HG03135 (cell line): ENCODE measurements around the gene NSUN5.
"Not testable (repeated sequence)": the region's sequence is repeated elsewhere in the genome, so short reads cannot be mapped to it uniquely, and the experiment has no call there.

Experiments
- ATAC-seq: cut with Tn5 transposase; IDR thresholded peaks from one replicate; pipeline ENCODE4 v1.9.1; 2021; ENCODE audit warnings: mild to moderate bottlenecking, moderate library complexity; ENCODE audit not compliant: unreplicated experiment

The NSUN5 gene

DNA sequence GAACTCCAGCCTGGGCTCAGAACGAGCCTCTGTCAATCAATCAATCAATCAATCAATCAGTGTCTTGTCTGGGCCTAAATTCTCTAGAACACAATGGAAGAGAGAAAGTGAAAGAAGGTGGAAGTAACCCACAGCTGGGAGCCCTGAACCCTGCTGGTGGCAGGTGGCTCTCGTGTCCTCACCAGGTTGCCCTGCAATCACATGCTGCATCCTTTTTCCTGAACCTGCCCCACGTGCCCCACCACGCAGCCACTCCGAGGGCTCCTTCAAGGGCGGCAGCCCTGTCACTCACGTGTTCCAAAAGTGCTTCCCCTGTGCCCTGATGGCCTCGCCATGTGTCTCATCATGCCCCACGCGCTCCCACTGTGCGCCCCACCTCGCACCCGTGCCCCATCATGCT is 18.8 kb upstream of the NSUN5 start:
- ATAC-seq = not testable (repeated sequence)

DNA sequence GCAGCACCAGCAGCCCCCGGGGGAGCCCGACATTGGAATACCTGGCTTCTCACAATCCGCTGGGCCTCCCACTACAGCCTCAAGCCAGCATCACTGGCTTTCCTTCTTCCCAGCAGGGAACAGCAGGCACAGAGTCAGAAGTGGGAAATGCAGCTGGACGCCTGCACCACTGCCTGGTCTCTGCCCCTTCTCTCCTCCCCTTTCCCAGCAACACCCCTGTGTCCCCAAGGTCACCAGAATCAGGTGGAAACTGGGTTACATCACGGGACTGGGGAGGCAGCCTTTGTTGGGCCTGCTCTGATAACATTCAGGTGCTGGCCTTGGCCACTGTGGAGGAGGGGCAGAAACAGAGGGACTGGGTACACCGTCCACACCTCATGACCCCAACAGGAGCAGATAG is 16.8 kb upstream of the NSUN5 start:
- not testable (repeated sequence) for ATAC-seq

DNA sequence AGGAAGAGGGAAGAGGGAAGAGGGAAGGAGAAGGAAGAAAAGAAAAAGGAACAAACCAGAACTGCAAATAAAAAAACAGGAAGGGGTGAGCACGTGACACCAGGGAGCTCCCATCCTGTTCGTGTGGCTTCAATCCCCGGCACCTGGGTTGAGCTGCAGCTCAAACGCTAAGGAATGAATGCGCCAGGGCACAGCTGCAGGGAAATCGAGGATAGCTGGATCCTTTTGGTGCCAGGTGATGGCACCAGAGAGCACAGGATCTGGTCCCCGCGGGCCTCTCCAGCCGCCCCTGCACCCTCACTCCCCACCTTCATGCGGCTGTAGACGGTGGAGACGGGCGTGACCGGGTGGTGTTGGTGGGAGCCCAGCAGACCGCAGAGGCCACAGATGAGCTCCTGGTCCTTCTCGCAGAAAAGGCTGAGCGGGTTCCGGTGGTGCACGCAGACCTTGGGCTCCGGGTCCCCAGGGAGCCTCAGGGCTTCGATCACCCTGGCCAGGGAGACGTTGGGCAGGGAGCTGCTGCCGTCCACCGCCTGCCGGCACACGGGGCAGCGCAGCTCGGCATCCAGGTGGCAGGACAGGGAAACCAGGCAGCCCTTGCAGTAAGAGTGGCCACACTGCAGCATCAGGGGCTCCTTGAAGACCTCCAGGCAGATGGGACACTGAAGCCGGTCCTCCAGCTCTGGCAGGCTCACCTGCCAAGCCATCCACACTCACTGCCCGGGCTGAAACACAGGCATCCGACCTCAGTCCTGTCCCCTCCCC is 15.6 kb upstream of the NSUN5 start:
- ATAC-seq = peak; percentile 78

DNA sequence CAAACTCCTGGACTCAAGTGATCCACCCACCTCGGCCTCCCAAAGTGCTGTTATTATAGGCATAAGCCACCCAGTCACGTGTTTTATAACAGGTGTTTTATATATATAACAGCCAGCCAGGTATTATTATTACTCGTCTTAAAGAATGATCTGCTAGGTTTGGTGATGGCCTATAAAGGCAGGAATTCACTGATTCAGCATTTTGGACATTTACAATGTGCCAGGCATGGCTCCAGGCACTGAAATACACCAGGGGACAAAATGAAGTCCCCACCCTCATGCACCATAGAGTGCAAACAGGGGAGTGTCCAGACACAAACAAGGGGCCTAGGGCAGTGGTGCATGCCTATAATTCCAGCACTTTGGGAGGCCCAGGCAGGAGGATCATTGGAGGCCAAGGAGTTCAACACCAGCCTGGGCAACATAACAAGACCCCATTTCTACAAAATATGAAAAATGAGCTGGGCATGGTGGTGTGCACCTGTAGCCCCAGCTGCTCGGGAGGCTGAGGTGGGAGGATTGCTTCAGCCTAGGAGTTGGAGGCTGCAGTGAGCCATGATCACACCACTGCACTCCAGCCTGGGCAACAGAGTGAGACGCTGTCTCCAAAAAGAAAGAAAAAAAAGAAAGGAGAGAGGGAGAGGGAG is 14.9 kb upstream of the NSUN5 start:
- ATAC-seq = not testable (repeated sequence)

DNA sequence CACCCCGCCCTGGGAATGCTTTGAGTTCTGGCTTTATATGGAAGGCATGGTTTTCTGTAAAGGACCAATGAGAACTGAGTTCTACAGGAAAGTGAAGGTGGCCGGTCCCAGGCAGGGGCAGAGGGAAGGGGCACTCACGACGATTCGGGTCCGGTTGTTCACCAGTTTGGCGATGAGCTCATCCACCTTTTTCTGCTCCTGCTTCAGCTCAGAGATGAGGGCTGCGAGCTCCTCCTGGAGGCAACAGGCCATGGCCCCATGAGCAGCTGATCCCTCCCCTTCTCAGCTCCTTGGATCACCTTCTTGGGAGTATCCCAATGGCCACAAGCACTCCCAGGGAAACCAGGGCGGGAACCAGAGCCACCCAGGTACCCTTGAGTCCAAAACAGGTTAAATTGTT is 11.4 kb upstream of the NSUN5 start:
- ATAC-seq = not testable (repeated sequence)

DNA sequence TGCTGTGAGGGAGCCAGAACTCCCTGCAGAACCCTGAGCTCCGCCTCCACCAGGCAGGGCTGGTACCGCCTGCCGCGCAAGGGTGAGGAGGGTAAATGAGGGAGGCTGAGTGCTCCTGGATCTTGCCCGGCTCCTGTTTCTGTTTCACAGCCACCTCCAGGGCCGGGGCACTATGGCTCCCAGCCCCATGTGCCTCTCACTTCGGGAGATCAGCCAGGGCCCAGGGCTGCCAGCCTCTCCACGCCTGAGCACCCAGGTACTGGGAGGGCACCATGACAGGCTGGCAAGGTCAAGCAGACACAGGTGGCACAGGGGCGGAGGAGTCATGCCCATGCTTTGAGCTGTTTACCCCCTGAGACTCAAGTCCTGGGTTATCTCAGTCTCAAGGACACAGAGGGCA is 10.9 kb upstream of the NSUN5 start:
- ATAC-seq = not testable (repeated sequence)

GRCh38 chr7:73318656-73319204 is 10.1 kb upstream of the NSUN5 start:
- not testable (repeated sequence) for ATAC-seq

DNA sequence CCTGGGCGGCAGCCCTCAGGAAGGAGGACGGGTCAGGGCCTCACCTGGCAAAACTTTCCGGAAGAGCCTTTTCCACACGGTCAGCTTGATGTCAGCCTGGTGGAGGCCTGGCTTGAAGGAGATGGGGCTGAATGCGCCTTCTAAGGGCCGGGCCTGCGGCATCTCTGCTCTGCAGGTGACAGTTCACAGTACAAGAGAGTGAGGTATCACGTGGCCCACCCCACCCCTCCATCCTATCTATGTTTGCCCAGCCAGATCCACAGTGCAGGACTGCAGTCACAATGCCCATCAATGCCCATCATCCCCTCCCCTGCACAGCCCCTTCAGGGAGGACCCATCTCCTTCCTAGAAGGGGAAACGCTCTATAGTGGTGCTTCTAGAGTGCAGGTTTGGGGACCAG is 7.9 kb upstream of the NSUN5 start:
- no peak for ATAC-seq

GRCh38 chr7:73314271-73314670 is 5.6 kb upstream of the NSUN5 start:
- ATAC-seq = no peak

DNA sequence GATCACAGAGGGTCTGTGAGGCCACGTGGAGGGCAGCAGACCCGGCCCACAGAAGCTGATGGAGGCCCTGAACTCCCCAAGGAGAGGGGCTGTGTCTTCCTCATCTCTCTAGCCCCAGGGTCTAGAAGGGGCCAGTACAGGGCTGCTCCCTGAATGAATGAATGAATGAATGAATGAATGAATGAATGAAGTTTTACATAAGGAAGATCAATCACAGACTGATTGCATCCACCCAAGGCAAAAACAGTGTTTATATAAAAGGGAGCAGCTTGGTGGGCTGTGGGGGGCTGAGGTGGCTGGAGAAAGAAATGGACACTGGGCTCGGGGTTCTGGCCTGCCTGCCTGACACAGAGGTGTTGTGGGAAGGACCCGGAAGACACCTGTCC is 4.9 kb upstream of the NSUN5 start:
- ATAC-seq = no peak

GRCh38 chr7:73312831-73313520 is 4.3 kb upstream of the NSUN5 start:
- ATAC-seq = no peak

- not testable (repeated sequence) for ATAC-seq
Measured at GRCh38 chr7:73311421-73311820, 2.8 kb upstream of the NSUN5 start.

DNA sequence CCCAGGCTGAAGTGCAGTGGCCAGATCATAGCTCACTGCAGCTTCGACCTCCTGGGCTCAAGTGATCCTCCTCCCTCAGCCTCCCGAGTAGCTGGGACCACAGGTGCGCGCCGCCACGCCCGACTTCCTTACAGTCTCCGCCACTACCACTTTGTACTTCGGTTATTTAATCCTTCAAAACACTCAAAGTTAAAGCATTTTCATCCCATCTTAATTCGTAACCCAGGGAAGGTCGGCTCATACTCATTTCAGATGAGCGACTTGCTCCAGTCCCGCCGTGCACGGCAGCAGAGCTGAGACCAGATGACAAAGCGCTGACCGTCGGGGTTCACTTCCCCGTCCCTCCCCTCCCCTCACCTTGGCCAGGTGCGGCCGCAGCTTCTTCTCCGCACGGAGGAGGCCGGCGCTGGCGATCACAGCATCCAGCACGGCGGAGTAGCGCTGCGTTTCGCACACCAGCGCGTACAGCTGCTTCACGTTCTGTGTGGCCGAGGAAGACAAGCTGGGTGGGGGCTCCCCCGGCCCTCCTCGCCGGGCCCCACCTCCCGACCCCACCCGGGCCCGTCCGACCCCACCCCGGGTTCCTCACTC is 457 bp downstream of the NSUN5 start:
- ATAC-seq = peak; percentile 33

DNA sequence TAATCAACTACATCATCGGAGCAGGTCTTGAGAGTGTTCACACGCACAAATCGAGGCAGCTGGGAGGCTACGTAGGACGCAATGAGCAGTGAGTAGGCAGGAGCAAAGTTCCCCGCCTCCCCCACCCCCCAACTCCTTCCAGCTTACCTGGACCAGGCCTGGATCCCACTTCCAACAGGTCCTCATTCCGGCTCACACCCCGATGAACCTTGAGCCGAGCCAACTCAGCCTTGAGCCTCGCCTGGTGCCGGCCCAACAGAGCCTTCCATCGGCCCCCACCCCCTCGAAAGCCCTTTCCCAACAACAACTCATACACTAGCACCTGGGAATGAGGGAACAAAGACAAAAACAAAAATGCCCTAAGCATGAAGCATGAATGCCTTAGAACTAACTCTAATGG is 1.2 kb downstream of the NSUN5 start:
- ATAC-seq = no peak

DNA sequence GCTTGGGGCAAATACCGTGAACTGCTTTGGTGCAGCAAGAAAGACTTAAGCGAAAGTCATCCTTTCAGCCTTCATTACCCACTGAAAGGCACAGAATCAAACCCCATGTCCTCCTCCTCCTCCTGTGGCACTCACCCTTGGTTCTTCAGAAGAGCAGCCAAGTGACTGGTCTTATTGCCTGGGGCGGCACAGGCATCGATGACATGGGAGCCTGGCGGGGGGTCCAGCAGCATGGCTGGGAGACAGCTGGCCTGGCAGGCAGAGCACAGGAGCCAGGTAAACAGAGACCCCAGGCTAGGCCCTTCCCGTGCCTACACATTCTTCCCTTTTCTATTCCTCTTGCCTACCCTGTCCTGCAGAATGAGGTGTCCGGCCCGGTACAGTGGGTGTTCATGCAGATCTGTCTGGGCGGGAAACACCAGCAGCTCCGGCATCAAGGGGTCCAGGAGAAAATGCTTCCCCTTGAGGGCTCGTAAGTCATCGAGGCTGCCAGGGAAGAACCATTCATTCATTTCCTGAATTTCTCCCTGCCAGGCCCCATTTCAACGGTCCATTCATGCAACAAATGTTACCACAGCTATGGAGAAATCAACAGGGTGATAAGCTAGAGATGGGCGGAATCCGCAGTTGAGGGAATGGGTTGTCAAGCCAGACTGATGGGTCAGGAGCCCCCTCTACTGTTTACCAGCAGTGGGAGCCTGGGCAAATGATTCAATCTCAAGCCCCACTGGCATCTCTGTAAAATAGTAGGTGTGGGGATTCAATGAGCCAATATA is 3.8 kb downstream of the NSUN5 start:
- ATAC-seq = not testable (repeated sequence)

DNA sequence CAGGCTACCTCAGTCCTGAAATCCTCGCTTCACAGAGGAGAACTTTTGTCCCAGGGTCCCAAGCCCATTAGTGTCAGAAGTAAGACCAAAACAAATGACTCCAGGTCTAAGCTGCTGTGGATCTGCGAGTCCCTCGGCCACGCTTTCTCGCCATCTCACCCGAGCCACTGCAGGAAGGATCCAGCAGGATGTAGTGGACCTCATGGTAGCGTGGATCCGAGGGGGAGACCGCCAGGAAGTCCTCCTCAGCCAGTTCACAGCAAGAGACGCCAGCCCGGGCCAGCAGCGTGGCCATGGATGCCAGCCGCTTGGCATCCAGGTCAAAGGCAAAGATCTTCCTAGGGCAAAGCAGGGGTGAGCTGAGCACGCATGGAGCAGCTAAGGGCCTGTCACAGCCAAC is 4.6 kb downstream of the NSUN5 start:
- ATAC-seq = no peak

DNA sequence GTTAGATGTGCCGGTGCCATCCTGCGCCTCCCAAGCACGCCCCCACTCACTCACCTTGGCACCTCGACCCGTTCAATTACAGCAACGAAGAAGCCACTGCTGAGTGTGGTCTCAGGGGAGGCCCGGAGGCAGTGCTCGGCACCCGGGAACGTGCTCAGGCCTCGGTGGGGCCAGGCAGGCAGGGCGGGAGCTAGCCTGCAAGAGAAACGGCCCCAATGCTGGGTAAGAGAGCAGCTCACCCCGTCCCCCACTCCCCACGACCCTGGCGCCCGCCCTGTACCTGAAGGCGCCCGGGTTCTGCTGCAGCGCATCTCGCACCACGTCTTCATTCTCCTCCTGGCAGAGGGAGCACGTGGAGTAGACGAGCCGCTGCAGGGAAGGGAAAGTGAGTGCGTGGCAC is 5.1 kb downstream of the NSUN5 start:
- ATAC-seq = no peak

DNA sequence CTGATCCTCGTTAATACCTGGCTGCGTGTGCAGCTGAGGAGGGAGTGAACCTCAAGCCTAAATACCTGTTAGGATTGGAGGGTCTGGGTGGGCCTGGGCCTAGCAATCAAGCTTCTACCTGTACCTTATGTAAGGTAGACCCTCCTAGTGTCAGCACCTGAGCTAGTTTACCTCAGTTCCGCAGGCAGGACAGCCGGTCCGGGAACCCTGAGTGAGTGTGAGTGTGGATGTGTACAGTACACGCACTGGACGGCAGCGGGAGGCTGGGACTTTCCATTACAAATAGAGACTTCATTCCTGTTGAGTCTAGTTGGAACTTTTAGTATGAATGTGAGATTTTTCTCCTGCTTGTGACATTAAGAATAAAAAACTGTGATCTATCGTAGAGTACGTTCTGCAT is 5.8 kb downstream of the NSUN5 start:
- not testable (repeated sequence) for ATAC-seq

- ATAC-seq = not testable (repeated sequence)
Measured at GRCh38 chr7:73301108-73301507, 7.5 kb downstream of the NSUN5 start.

DNA sequence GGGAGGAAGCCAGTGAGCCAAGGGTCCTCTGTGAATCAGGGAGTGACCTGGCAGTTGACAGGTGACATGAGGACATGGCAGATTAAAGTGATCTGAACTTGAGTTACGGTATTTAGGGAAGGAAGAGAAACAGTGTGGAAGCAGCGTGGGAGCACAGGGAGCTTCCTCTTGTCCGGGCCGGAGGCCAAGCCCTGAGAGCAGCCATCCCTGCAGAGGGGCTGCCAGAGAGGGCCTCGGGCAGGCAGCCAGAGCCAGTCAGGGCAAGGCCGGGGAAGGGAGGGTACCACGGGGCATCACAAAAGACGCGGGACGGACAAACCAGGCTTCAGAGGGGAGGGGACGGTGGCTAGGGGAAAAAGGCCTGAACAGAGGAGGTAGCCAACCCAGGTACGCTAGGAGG is 8.8 kb downstream of the NSUN5 start:
- ATAC-seq = not testable (repeated sequence)
